ENCODE measurements around the gene CCSER1.

- no peak for TF ChIP-seq POLR2A (IDR thresholded peaks at IDR 0.05)
- TF ChIP-seq, protein P1, sequence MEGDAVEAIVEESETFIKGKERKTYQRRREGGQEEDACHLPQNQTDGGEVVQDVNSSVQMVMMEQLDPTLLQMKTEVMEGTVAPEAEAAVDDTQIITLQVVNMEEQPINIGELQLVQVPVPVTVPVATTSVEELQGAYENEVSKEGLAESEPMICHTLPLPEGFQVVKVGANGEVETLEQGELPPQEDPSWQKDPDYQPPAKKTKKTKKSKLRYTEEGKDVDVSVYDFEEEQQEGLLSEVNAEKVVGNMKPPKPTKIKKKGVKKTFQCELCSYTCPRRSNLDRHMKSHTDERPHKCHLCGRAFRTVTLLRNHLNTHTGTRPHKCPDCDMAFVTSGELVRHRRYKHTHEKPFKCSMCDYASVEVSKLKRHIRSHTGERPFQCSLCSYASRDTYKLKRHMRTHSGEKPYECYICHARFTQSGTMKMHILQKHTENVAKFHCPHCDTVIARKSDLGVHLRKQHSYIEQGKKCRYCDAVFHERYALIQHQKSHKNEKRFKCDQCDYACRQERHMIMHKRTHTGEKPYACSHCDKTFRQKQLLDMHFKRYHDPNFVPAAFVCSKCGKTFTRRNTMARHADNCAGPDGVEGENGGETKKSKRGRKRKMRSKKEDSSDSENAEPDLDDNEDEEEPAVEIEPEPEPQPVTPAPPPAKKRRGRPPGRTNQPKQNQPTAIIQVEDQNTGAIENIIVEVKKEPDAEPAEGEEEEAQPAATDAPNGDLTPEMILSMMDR (IDR thresholded peaks at IDR 0.05): no peak
Measured at GRCh38 chr4:90950385-90950841, 823.2 kb downstream of the CCSER1 start.
